DND-41 (cell line): ENCODE results near the gene DCTN3.

ENCODE experiments used
- ATAC-seq: fragments of 200-7000 bp; cut with Tn5 transposase; 3 replicates; pipeline ENCODE4 v1.9.1; 2021; ENCODE audit warnings: low read depth; ENCODE audit not compliant: insufficient read depth
- DNase-seq: peaks from one replicate; pipeline ENCODE4 v3.0.0-alpha.2; 2020
- H2AFZ ChIP-seq: 2 replicates; pipeline ENCODE4 v1.6.0; 2012; ENCODE audit warnings: low read depth, low read length
- H3K27ac ChIP-seq: 2 replicates; pipeline ENCODE4 v1.5.1; 2012; ENCODE audit warnings: low read length, inconsistent platforms
- H3K27me3 ChIP-seq: fragments of 200-600 bp; sonication (generic); 2 replicates; pipeline ENCODE4 v1.6.0; 2012; ENCODE audit warnings: low read length, mild to moderate bottlenecking, inconsistent platforms; ENCODE audit not compliant: insufficient read depth, poor library complexity
- H3K36me3 ChIP-seq: 2 replicates; pipeline ENCODE4 v1.5.1; 2012; ENCODE audit warnings: low read length, inconsistent platforms; ENCODE audit not compliant: insufficient read depth
- H3K4me1 ChIP-seq: 2 replicates; pipeline ENCODE4 v1.5.1; 2012; ENCODE audit warnings: mild to moderate bottlenecking, low read length; ENCODE audit not compliant: insufficient read depth
- H3K4me2 ChIP-seq: 2 replicates; pipeline ENCODE4 v1.6.0; 2012; ENCODE audit warnings: mild to moderate bottlenecking, moderate library complexity, low read length, inconsistent platforms; ENCODE audit not compliant: insufficient read depth
- H3K4me3 ChIP-seq, 2 experiments: fragments of 200-600 bp in 1 of 2; shearing (Covaris generic) in 1 of 2; 2 replicates each; pipeline ENCODE4 v1.5.1; 2012 to 2016; ENCODE audit warnings: inconsistent platforms in 2 of 2, low read length in 2 of 2, mild to moderate bottlenecking in 2 of 2, low read depth in 1 of 2, moderate library complexity in 1 of 2
- H3K79me2 ChIP-seq: 2 replicates; pipeline ENCODE4 v1.6.0; 2012; ENCODE audit warnings: low read length, inconsistent platforms; ENCODE audit not compliant: insufficient read depth
- H3K9ac ChIP-seq: 2 replicates; pipeline ENCODE4 v1.6.0; 2012; ENCODE audit warnings: low read depth, mild to moderate bottlenecking, inconsistent platforms, low read length, moderate library complexity
- H3K9me3 ChIP-seq: 2 replicates; pipeline ENCODE4 v1.5.1; 2012; ENCODE audit warnings: low read length, moderate library complexity, mild to moderate bottlenecking, inconsistent platforms; ENCODE audit not compliant: insufficient read depth, severe bottlenecking
- H4K20me1 ChIP-seq: 2 replicates; pipeline ENCODE4 v1.6.0; 2012; ENCODE audit warnings: low read length; ENCODE audit not compliant: insufficient read depth
- EZH2 ChIP-seq: IDR thresholded peaks from 3 replicates; pipeline ENCODE4 v1.6.1; 2012; ENCODE audit warnings: borderline replicate concordance, low read depth, mild to moderate bottlenecking, moderate library complexity, low read length, inconsistent platforms; ENCODE audit not compliant: severe bottlenecking
- TF ChIP-seq, protein P1 (sequence below): IDR thresholded peaks from 2 replicates; pipeline ENCODE4 v1.5.1; 2012; ENCODE audit warnings: borderline replicate concordance, low read length, moderate library complexity, mild to moderate bottlenecking; ENCODE audit not compliant: poor library complexity, severe bottlenecking; ENCODE audit errors: extremely low read depth

Gene DCTN3

DNA sequence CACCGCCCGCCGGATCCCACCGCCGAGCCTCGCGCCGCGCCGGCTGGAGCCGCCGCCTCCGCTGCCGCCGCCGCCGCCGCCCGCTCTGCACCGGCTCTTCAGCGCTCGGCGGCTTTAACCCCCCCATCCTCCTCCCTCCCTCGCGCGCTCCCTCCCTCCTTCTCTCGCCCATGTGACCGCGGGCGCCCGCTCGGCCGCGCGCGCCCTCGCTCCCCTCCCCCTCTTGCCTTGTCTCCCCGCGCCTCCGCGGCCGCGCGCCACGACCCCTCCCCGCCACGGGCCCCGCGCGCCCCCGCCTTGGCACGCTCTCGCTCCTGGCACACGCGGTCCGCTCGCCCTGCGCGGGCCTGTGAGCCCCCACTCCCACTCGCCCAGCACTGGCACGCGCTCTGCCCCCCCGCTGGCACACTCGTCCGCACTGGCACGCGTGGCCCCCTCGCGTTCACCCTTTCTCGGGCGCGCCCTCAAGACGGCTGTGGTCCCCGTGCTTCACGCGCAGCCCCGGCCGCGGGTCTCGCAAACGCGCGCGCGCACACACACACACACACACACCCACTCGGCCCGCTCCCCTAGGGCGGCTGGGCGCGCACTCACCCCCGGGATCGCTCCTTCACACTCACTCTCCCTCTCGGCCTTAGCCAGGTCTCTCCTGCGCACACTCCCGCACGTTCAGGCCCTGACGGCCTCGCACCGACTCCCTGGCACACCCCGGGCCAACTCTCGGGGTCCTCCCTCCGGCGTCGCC is 30.5 kb downstream of the DCTN3 start, which contains the start of gene CNTFR:
Gene CNTFR, minus strand, starts transcription at position 89 of the 745 bp plus-strand sequence. CDS start 20,743 bp downstream, outside the sequence.
- no peaks in the 10 kb centered on the region for H4K20me1 ChIP-seq
- no peaks in the 10 kb centered on the region for H3K36me3 ChIP-seq
- no peak within 1 kb of the TSS for H3K4me2 ChIP-seq
- no peaks in the 10 kb centered on the region for H3K79me2 ChIP-seq
- peaks cover 41% of the 10 kb centered on the region for H3K27me3 ChIP-seq
- ATAC-seq (no peak), DNase-seq (no peak)
- no peaks in the 10 kb centered on the region for H3K9me3 ChIP-seq
- TF ChIP-seq, protein P1, sequence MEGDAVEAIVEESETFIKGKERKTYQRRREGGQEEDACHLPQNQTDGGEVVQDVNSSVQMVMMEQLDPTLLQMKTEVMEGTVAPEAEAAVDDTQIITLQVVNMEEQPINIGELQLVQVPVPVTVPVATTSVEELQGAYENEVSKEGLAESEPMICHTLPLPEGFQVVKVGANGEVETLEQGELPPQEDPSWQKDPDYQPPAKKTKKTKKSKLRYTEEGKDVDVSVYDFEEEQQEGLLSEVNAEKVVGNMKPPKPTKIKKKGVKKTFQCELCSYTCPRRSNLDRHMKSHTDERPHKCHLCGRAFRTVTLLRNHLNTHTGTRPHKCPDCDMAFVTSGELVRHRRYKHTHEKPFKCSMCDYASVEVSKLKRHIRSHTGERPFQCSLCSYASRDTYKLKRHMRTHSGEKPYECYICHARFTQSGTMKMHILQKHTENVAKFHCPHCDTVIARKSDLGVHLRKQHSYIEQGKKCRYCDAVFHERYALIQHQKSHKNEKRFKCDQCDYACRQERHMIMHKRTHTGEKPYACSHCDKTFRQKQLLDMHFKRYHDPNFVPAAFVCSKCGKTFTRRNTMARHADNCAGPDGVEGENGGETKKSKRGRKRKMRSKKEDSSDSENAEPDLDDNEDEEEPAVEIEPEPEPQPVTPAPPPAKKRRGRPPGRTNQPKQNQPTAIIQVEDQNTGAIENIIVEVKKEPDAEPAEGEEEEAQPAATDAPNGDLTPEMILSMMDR, result no peak
- TF ChIP-seq EZH2, result no peak
- H2AFZ ChIP-seq, result no peak within 1 kb of the TSS
- H3K27ac ChIP-seq, result no peak within 1 kb of the TSS
- no peaks in the 10 kb centered on the region for H3K4me1 ChIP-seq
- no peak within 1 kb of the TSS for H3K9ac ChIP-seq
- H3K4me3 ChIP-seq, result no peak within 1 kb of the TSS

DNA sequence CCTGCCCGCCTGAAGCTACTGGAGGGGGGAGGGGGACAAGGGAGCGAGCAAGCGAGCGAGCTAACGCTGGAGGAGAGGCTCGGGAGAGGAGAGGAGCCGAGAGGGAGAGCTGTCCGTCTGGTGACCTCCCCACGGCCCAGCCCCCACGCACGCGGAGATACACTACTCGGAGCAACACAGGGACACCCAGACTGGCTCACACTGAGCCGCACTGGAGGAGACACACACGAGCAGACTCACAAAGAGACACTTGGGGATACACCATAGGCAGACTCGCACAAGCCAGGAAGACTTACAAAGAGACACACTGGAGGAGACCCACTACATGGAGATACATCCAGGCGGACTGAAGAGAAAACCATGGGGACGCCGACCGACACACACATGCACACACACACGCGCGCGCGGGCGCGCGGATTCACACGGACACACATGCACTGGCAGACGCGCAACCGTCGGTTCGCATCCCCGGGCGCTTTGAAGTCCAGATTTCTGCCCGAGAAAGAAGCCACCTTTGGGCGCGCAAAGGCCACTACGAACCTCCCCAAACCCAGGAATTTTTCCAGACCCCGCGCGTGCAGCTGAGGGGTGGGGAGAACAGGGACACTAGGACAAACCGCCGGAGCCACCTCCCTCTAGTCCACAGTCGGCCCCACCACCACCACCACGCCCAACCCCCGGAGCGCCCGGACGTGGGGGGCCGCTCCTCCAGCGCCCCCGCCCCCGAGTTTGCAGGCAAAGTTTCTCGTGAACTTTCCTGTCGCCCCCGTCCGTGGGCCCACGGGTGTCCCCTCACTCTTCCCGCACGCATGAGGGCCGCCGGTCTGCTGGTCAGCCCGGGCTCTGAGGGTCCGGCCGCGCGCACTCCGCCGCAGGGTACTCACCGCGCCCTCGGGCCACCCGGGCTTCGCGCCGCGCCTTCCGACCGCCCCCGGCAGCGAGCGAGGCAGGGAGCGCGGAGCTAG is 31.3 kb downstream of the DCTN3 start:
- Histone ChIP-seq H2AFZ (no peak overlapping the region), H4K20me1 (no peaks in the 10 kb centered on the region), H3K4me3 (no peak overlapping the region), H3K4me1 (no peaks in the 10 kb centered on the region), H3K27ac (no peak overlapping the region), H3K27me3 (peaks cover 41% of the 10 kb centered on the region), H3K9me3 (no peaks in the 10 kb centered on the region), H3K9ac (no peak overlapping the region), H3K4me2 (no peak overlapping the region), H3K36me3 (no peaks in the 10 kb centered on the region), H3K79me2 (no peaks in the 10 kb centered on the region)
- DNase-seq (no peak), ATAC-seq (no peak)
- TF ChIP-seq, protein P1, result no peak
- TF ChIP-seq EZH2, result no peak

DNA sequence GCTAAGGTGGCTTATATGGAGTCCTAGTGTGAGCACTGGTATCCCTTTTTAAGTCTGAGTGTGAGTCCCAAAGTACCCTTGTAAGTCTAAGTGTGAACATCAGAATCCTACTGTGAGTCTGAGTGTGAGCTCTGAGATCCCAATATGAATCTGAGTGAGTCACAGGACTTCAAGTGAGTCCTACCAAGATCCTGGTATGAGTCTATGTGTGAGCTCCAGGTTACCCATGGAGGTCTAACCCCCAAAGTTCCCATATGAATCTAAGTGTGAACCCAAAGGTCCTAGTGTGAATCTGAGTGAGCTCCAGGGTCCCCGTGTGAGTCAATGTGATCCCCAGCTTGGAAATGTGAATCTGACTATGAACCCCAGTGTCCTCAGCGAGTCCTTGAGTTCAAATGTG is 33.0 kb downstream of the DCTN3 start:
- TF ChIP-seq EZH2, result no peak
- TF ChIP-seq, protein P1, result no peak
- H3K4me3 ChIP-seq, result no peak overlapping the region
- no peak overlapping the region for H3K9ac ChIP-seq
- no peaks in the 10 kb centered on the region for H3K9me3 ChIP-seq
- no peak overlapping the region for H3K4me2 ChIP-seq
- H3K4me1 ChIP-seq, result no peaks in the 10 kb centered on the region
- H3K27ac ChIP-seq, result no peak overlapping the region
- no peak overlapping the region for H2AFZ ChIP-seq
- H3K27me3 ChIP-seq, result peaks cover 27% of the 10 kb centered on the region
- ATAC-seq, result no peak
- H4K20me1 ChIP-seq, result no peaks in the 10 kb centered on the region
- DNase-seq, result no peak
- H3K79me2 ChIP-seq, result no peaks in the 10 kb centered on the region
- no peaks in the 10 kb centered on the region for H3K36me3 ChIP-seq
